Measurements from ENCODE around the gene CEACAM1. TPM values are rescaled to one million over a fixed set of nuclear protein-coding genes. Genes with fewer than 3 reads are reported as not detected.
"Not testable (repeated sequence)": the region's sequence is repeated elsewhere in the genome, so short reads cannot be mapped to it uniquely, and the experiment has no call there.

The CEACAM1 gene
- total RNA-seq, 2 experiments from 2014 or later = 22.5 to 27.1 TPM

GRCh38 chr19:42524250-42524649 is 4.0 kb downstream of the CEACAM1 start:
- CTCF ChIA-PET = interaction anchor here (1.6 to 2.1 kb wide), 3 partner anchors 74 to 86 kb away, joined by 6 to 11 read pairs (median 9); no protein-coding TSS in a partner anchor
- peaks cover 61% of the 10 kb centered on the region for H3K4me1 Mint-ChIP-seq (ENCODE audit: low read depth)
- ATAC-seq (no peak), DNase-seq (no peak)
- POLR2A ChIA-PET = no interaction called here
- peaks cover 42% of the 10 kb centered on the region for H3K36me3 Mint-ChIP-seq (ENCODE audit: low read depth)
- H3K27me3 Mint-ChIP-seq (ENCODE audit: low read depth) = no peaks in the 10 kb centered on the region
- H3K27ac Mint-ChIP-seq = peak overlapping the region; percentile 53
- peak overlapping the region; percentile 32 for H3K4me3 Mint-ChIP-seq
- no peaks in the 10 kb centered on the region for H3K9me3 Mint-ChIP-seq (ENCODE audit: insufficient read depth)

GRCh38 chr19:42522262-42522661 is 6.0 kb downstream of the CEACAM1 start:
- DNase-seq; POLR2A ChIA-PET; H3K4me3 Mint-ChIP-seq; CTCF ChIA-PET; H3K27ac Mint-ChIP-seq; ATAC-seq; H3K9me3 Mint-ChIP-seq (ENCODE audit: insufficient read depth); H3K27me3 Mint-ChIP-seq (ENCODE audit: low read depth): not testable (repeated sequence)
- Mint-ChIP-seq H3K36me3 (ENCODE audit: low read depth) (peaks cover 55% of the 10 kb centered on the region), H3K4me1 (ENCODE audit: low read depth) (peaks cover 41% of the 10 kb centered on the region)

- DNase-seq (no peak), ATAC-seq (no peak)
- H3K4me3 Mint-ChIP-seq = no peak overlapping the region
- peaks cover 57% of the 10 kb centered on the region for H3K36me3 Mint-ChIP-seq (ENCODE audit: low read depth)
- peaks cover 34% of the 10 kb centered on the region for H3K4me1 Mint-ChIP-seq (ENCODE audit: low read depth)
- ChIA-PET CTCF (interaction anchor here (1.2 kb wide), 1 partner anchor 71 kb away, joined by 6 read pairs; no protein-coding TSS in a partner anchor), POLR2A (no interaction called here)
- H3K9me3 Mint-ChIP-seq (ENCODE audit: insufficient read depth) = no peaks in the 10 kb centered on the region
- H3K27me3 Mint-ChIP-seq (ENCODE audit: low read depth) = no peaks in the 10 kb centered on the region
- H3K27ac Mint-ChIP-seq = peak overlapping the region; percentile 18
These were observed 6.8 kb downstream of the CEACAM1 start for GRCh38 chr19:42521346-42522030.

GRCh38 chr19:42519108-42519507 is 9.2 kb downstream of the CEACAM1 start:
- POLR2A ChIA-PET = interaction anchor here (0.6 kb wide), 1 partner anchor 13 kb away, joined by 4 read pairs; no protein-coding TSS in a partner anchor
- H3K4me1 Mint-ChIP-seq (ENCODE audit: low read depth) = peaks cover 35% of the 10 kb centered on the region
- H3K27ac Mint-ChIP-seq = no peak overlapping the region
- peaks cover 55% of the 10 kb centered on the region for H3K36me3 Mint-ChIP-seq (ENCODE audit: low read depth)
- H3K4me3 Mint-ChIP-seq = no peak overlapping the region
- no peaks in the 10 kb centered on the region for H3K27me3 Mint-ChIP-seq (ENCODE audit: low read depth)
- H3K9me3 Mint-ChIP-seq (ENCODE audit: insufficient read depth) = no peaks in the 10 kb centered on the region
- no peak for DNase-seq
- CTCF ChIA-PET = interaction anchor here (1.5 to 2.6 kb wide), 4 partner anchors 10 to 80 kb away, joined by 6 to 11 read pairs (median 7); partner anchors contain the start of gene CEACAM1
- ATAC-seq = no peak

GRCh38 chr19:42516771-42517170 is 11.5 kb downstream of the CEACAM1 start:
- Mint-ChIP-seq H3K36me3 (ENCODE audit: low read depth) (peaks cover 59% of the 10 kb centered on the region), H3K27me3 (ENCODE audit: low read depth) (no peaks in the 10 kb centered on the region), H3K4me1 (ENCODE audit: low read depth) (peaks cover 42% of the 10 kb centered on the region), H3K27ac (no peak overlapping the region), H3K4me3 (no peak overlapping the region), H3K9me3 (ENCODE audit: insufficient read depth) (no peaks in the 10 kb centered on the region)
- ATAC-seq (no peak), DNase-seq (no peak)
- ChIA-PET POLR2A (no interaction called here), CTCF (interaction anchor here (1.0 to 3.7 kb wide), 7 partner anchors 9 to 78 kb away, joined by 3 to 21 read pairs (median 4); partner anchors contain the start of gene CEACAM1)

GRCh38 chr19:42515241-42515832 is 12.9 kb downstream of the CEACAM1 start:
- Mint-ChIP-seq H3K4me1 (ENCODE audit: low read depth) (peaks cover 41% of the 10 kb centered on the region), H3K27ac (no peak overlapping the region), H3K4me3 (no peak overlapping the region), H3K27me3 (ENCODE audit: low read depth) (no peaks in the 10 kb centered on the region), H3K36me3 (ENCODE audit: low read depth) (peaks cover 61% of the 10 kb centered on the region), H3K9me3 (ENCODE audit: insufficient read depth) (no peaks in the 10 kb centered on the region)
- ChIA-PET POLR2A (no interaction called here), CTCF (interaction anchor here (1.1 to 3.7 kb wide), 5 partner anchors 14 to 75 kb away, joined by 3 to 21 read pairs (median 8); partner anchors contain the start of gene CEACAM1)
- ATAC-seq (no peak), DNase-seq (no peak)

GRCh38 chr19:42514449-42514848 is 13.8 kb downstream of the CEACAM1 start:
- Mint-ChIP-seq H3K36me3 (ENCODE audit: low read depth) (peaks cover 61% of the 10 kb centered on the region), H3K4me3 (no peak overlapping the region), H3K27me3 (ENCODE audit: low read depth) (no peaks in the 10 kb centered on the region), H3K9me3 (ENCODE audit: insufficient read depth) (no peaks in the 10 kb centered on the region), H3K27ac (no peak overlapping the region), H3K4me1 (ENCODE audit: low read depth) (peaks cover 41% of the 10 kb centered on the region)
- POLR2A ChIA-PET = interaction anchor here (0.5 kb wide), 1 partner anchor 25 kb away, joined by 3 read pairs; no protein-coding TSS in a partner anchor
- DNase-seq (no peak), ATAC-seq (no peak)
- CTCF ChIA-PET = interaction anchor here (1.1 to 3.7 kb wide), 4 partner anchors 15 to 74 kb away, joined by 3 to 21 read pairs (median 12); partner anchors contain the start of gene CEACAM1

- CTCF ChIA-PET = no interaction called here
- POLR2A ChIA-PET = no interaction called here
- no peak overlapping the region for H3K4me3 Mint-ChIP-seq
- peak; percentile 27 for ATAC-seq
- DNase-seq = no peak
- peaks cover 41% of the 10 kb centered on the region for H3K4me1 Mint-ChIP-seq (ENCODE audit: low read depth)
- H3K9me3 Mint-ChIP-seq (ENCODE audit: insufficient read depth) = no peaks in the 10 kb centered on the region
- H3K36me3 Mint-ChIP-seq (ENCODE audit: low read depth) = peaks cover 63% of the 10 kb centered on the region
- H3K27me3 Mint-ChIP-seq (ENCODE audit: low read depth) = no peaks in the 10 kb centered on the region
- peak overlapping the region; percentile 58 for H3K27ac Mint-ChIP-seq
These were observed 15.5 kb downstream of the CEACAM1 start for GRCh38 chr19:42512743-42513304.

- CTCF ChIA-PET = no interaction called here
- Mint-ChIP-seq H3K27me3 (ENCODE audit: low read depth) (no peaks in the 10 kb centered on the region), H3K9me3 (ENCODE audit: insufficient read depth) (no peaks in the 10 kb centered on the region), H3K4me1 (ENCODE audit: low read depth) (peaks cover 41% of the 10 kb centered on the region), H3K27ac (peak overlapping the region; percentile 58), H3K36me3 (ENCODE audit: low read depth) (peaks cover 56% of the 10 kb centered on the region), H3K4me3 (no peak overlapping the region)
- no peak for DNase-seq
- POLR2A ChIA-PET = no interaction called here
- no peak for ATAC-seq
These were observed 16.1 kb downstream of the CEACAM1 start for GRCh38 chr19:42512130-42512636.

- no peak for ATAC-seq
- H3K4me1 Mint-ChIP-seq (ENCODE audit: low read depth) = peaks cover 41% of the 10 kb centered on the region
These were observed 16.9 kb downstream of the CEACAM1 start for GRCh38 chr19:42511340-42511739.

GRCh38 chr19:42508892-42509444 is 19.3 kb downstream of the CEACAM1 start:
- Mint-ChIP-seq H3K27me3 (ENCODE audit: low read depth) (no peaks in the 10 kb centered on the region), H3K36me3 (ENCODE audit: low read depth) (peaks cover 43% of the 10 kb centered on the region), H3K27ac (no peak overlapping the region), H3K4me3 (no peak overlapping the region), H3K9me3 (ENCODE audit: insufficient read depth) (no peaks in the 10 kb centered on the region), H3K4me1 (ENCODE audit: low read depth) (peaks cover 31% of the 10 kb centered on the region)
- CTCF ChIA-PET = interaction anchor here (2.0 to 5.8 kb wide), 3 partner anchors 20 to 58 kb away, joined by 5 to 24 read pairs (median 13); partner anchors contain the start of gene CEACAM1
- no peak for DNase-seq
- ATAC-seq = no peak
- POLR2A ChIA-PET = no interaction called here

More at GRCh38 chr19:42511340-42511739, 16.9 kb downstream of the CEACAM1 start:
- Mint-ChIP-seq H3K9me3 (ENCODE audit: insufficient read depth) (no peaks in the 10 kb centered on the region), H3K27me3 (ENCODE audit: low read depth) (no peaks in the 10 kb centered on the region), H3K4me3 (no peak overlapping the region), H3K27ac (no peak overlapping the region), H3K36me3 (ENCODE audit: low read depth) (peaks cover 51% of the 10 kb centered on the region)
- no peak for DNase-seq
- ChIA-PET CTCF (no interaction called here), POLR2A (interaction anchor here (0.5 kb wide), 1 partner anchor 17 kb away, joined by 3 read pairs; the partner anchor contains the start of gene CEACAM1)

Data from activated CD8-positive, alpha-beta T cell treated with anti-CD3 and anti-CD28 coated beads, Interleukin-2, amount 10 ng/mL, durations not matched to agents 7 days and 5 days (primary cell).